Measurements from ENCODE around the gene ELK3. TPM values are rescaled to one million over a fixed set of nuclear protein-coding genes. Genes with fewer than 3 reads are reported as not detected.
A peak's percentile ranks its signal among the peaks of the same experiment; 100 is the strongest.
"Not testable (repeated sequence)": the region's sequence is repeated elsewhere in the genome, so short reads cannot be mapped to it uniquely, and the experiment has no call there.

The ELK3 gene
- polyA plus RNA-seq, 3 donors: 12.1 to 14.9 (median 14.6) TPM

DNA sequence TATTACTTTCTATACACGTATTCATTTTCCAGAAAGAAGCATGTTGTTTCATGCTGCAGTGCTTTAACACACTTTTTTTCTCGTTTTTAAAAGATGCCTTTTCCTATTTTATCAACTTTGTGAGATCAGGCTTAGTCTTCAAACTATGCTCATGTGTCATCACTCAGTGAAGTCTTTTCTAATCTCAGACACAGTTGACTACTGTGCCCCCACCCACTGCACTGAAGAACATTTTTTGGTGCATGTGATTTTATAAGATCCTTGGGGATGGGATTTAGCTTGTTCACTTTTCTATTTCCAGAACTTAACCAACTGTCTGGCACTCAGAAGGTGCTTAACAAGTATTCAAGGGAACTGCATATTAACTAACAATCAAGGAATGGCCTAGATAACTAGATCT, 120.5 kb downstream of the ELK3 start:
- Histone ChIP-seq H3K79me2 (ENCODE audit: insufficient read depth, low read length) (no peaks in the 10 kb centered on the region), H3K9ac (ENCODE audit: insufficient read depth, low read length, poor library complexity, severe bottlenecking) (no peak overlapping the region), H4K20me1 (ENCODE audit: insufficient read depth, low read length) (peaks cover 10% of the 10 kb centered on the region), H3K36me3 (replicated peaks in 1 of 2; ENCODE audit: control insufficient read depth in 1 of 2, insufficient read depth in 2 of 2, low read length in 2 of 2) (peaks cover 17 to 31% of the 10 kb centered on the region in 2 donors), H2AFZ (ENCODE audit: insufficient read depth, low read depth, low read length, poor library complexity, severe bottlenecking) (no peak overlapping the region), H3K27ac (ENCODE audit: low read depth in 1 of 2, low read length in 2 of 2) (no peak overlapping the region), H3K4me3 (replicated peaks in 1 of 3; ENCODE audit: low read depth in 2 of 3, low read length in 3 of 3) (no peak overlapping the region), H3K4me1 (ENCODE audit: control insufficient read depth in 1 of 2, insufficient read depth in 2 of 2, low read length in 2 of 2) (no peaks in the 10 kb centered on the region), H3K4me2 (replicated peaks; ENCODE audit: extremely low read depth, low read length, poor library complexity, severe bottlenecking) (no peak overlapping the region), H3K9me3 (replicated peaks in 1 of 2; ENCODE audit: control insufficient read depth in 1 of 2, insufficient read depth in 1 of 2, low read length in 2 of 2) (no peaks in the 10 kb centered on the region), H3K27me3 (ENCODE audit: control insufficient read depth in 2 of 2, insufficient read depth in 2 of 2, low read length in 2 of 2) (no peaks in the 10 kb centered on the region)
- no peaks in the 10 kb centered on the region for H3K27me3 Mint-ChIP-seq (ENCODE audit: low read depth in 3 of 3)
- WGBS (ENCODE audit: insufficient coverage): 100% methylated on average over 2 of the region's 2 CpGs
- H3K4me1 Mint-ChIP-seq: peaks cover 6% of the 10 kb centered on the region
- no peak overlapping the region for H3K4me3 Mint-ChIP-seq
- no peak overlapping the region for H3K27ac Mint-ChIP-seq
- TF ChIP-seq, protein P1, sequence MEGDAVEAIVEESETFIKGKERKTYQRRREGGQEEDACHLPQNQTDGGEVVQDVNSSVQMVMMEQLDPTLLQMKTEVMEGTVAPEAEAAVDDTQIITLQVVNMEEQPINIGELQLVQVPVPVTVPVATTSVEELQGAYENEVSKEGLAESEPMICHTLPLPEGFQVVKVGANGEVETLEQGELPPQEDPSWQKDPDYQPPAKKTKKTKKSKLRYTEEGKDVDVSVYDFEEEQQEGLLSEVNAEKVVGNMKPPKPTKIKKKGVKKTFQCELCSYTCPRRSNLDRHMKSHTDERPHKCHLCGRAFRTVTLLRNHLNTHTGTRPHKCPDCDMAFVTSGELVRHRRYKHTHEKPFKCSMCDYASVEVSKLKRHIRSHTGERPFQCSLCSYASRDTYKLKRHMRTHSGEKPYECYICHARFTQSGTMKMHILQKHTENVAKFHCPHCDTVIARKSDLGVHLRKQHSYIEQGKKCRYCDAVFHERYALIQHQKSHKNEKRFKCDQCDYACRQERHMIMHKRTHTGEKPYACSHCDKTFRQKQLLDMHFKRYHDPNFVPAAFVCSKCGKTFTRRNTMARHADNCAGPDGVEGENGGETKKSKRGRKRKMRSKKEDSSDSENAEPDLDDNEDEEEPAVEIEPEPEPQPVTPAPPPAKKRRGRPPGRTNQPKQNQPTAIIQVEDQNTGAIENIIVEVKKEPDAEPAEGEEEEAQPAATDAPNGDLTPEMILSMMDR (IDR thresholded peaks at IDR 0.05): no peak
- H3K9me3 Mint-ChIP-seq: peaks cover 0 to 4% (median 0%) of the 10 kb centered on the region in 7 donors
- peaks cover 10 to 18% of the 10 kb centered on the region in 2 donors for H3K36me3 Mint-ChIP-seq
- DNase-seq: no peak
- intact Hi-C loops (cut with micrococcal nuclease): no loop called here

DNA sequence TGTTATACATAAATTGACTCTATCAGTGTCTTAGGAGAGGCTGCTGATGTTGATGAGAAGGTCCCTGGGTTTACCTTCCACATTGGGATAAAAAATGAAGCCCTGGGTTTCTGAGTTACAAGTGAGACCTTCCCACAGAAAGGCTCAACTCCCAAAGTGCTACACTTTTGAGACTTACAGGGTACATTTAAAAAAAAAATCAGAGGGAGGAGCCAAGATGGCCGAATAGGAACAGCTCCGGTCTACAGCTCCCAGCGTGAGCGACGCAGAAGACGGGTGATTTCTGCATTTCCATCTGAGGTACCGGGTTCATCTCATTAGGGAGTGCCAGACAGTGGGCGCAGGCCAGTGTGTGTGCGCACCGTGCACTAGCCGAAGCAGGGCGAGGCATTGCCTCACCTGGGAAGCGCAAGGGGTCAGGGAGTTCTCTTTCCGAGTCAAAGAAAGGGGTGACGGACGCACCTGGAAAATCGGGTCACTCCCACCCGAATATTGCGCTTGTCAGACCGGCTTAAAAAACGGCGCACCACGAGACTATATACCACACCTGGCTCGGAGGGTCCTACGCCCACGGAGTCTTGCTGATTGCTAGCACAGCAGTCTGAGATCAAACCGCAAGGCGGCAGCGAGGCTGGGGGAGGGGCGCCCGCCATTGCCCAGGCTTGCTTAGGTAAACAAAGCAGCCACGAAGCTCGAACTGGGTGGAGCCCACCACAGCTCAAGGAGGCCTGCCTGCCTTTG, 121.7 kb downstream of the ELK3 start:
- Histone ChIP-seq H3K4me3 (replicated peaks in 1 of 3; ENCODE audit: low read depth in 2 of 3, low read length in 3 of 3) (peak overlapping the region in 1 of 3 experiments; percentile 37), H3K36me3 (replicated peaks in 1 of 2; ENCODE audit: control insufficient read depth in 1 of 2, insufficient read depth in 2 of 2, low read length in 2 of 2) (peaks cover 13 to 21% of the 10 kb centered on the region in 2 donors), H4K20me1 (ENCODE audit: insufficient read depth, low read length) (peaks cover 10% of the 10 kb centered on the region), H3K4me2 (replicated peaks; ENCODE audit: extremely low read depth, low read length, poor library complexity, severe bottlenecking) (peak overlapping the region; percentile 12), H2AFZ (ENCODE audit: insufficient read depth, low read depth, low read length, poor library complexity, severe bottlenecking) (peak overlapping the region; percentile 31)
- H3K27me3 Mint-ChIP-seq (ENCODE audit: low read depth in 3 of 3); intact Hi-C loops (cut with micrococcal nuclease); H3K4me1 ChIP-seq (ENCODE audit: control insufficient read depth in 1 of 2, insufficient read depth in 2 of 2, low read length in 2 of 2); H3K9ac ChIP-seq (ENCODE audit: insufficient read depth, low read length, poor library complexity, severe bottlenecking); H3K27me3 ChIP-seq (ENCODE audit: control insufficient read depth in 2 of 2, insufficient read depth in 2 of 2, low read length in 2 of 2); H3K9me3 Mint-ChIP-seq; DNase-seq; H3K79me2 ChIP-seq (ENCODE audit: insufficient read depth, low read length); H3K27ac ChIP-seq (ENCODE audit: low read depth in 1 of 2, low read length in 2 of 2); H3K4me1 Mint-ChIP-seq; H3K9me3 ChIP-seq (replicated peaks in 1 of 2; ENCODE audit: control insufficient read depth in 1 of 2, insufficient read depth in 1 of 2, low read length in 2 of 2): not testable (repeated sequence)
- Mint-ChIP-seq H3K27ac (peak overlapping the region in 3 of 7 donors; percentile 32 to 66 (median 61)), H3K4me3 (peak overlapping the region; percentile 82 to 86), H3K36me3 (peaks cover 9 to 14% of the 10 kb centered on the region in 2 donors)
- 40% methylated on average over 2 of the region's 33 CpGs for WGBS (ENCODE audit: insufficient coverage)

DNA sequence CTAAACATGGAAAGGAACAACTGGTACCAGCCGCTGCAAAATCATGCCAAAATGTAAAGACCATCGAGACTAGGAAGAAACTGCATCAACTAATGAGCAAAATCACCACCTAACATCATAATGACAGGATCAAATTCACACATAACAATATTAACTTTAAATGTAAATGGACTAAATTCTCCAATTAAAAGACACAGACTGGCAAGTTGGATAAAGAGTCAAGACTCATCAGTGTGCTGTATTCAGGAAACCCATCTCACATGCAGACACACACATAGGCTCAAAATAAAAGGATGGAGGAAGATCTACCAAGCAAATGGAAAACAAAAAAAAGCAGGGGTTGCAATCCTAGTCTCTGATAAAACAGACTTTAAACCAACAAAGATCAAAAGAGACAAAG, 123.6 kb downstream of the ELK3 start:
- H3K4me1 Mint-ChIP-seq; H3K4me1 ChIP-seq (ENCODE audit: control insufficient read depth in 1 of 2, insufficient read depth in 2 of 2, low read length in 2 of 2); H3K27ac ChIP-seq (ENCODE audit: low read depth in 1 of 2, low read length in 2 of 2); H3K9me3 Mint-ChIP-seq; H3K4me2 ChIP-seq (replicated peaks; ENCODE audit: extremely low read depth, low read length, poor library complexity, severe bottlenecking); intact Hi-C loops (cut with micrococcal nuclease); H3K27me3 ChIP-seq (ENCODE audit: control insufficient read depth in 2 of 2, insufficient read depth in 2 of 2, low read length in 2 of 2); H3K9ac ChIP-seq (ENCODE audit: insufficient read depth, low read length, poor library complexity, severe bottlenecking); H3K4me3 Mint-ChIP-seq; H2AFZ ChIP-seq (ENCODE audit: insufficient read depth, low read depth, low read length, poor library complexity, severe bottlenecking); DNase-seq; H3K79me2 ChIP-seq (ENCODE audit: insufficient read depth, low read length); H3K4me3 ChIP-seq (replicated peaks in 1 of 3; ENCODE audit: low read depth in 2 of 3, low read length in 3 of 3); H3K27ac Mint-ChIP-seq; H3K9me3 ChIP-seq (replicated peaks in 1 of 2; ENCODE audit: control insufficient read depth in 1 of 2, insufficient read depth in 1 of 2, low read length in 2 of 2); H3K27me3 Mint-ChIP-seq (ENCODE audit: low read depth in 3 of 3): not testable (repeated sequence)
- no CpG with 5 or more reads among the region's 2 CpGs for whole genome bisulfite sequencing (ENCODE audit: insufficient coverage)
- H4K20me1 ChIP-seq (ENCODE audit: insufficient read depth, low read length): peaks cover 10% of the 10 kb centered on the region
- peaks cover 6 to 13% of the 10 kb centered on the region in 2 donors for H3K36me3 ChIP-seq (replicated peaks in 1 of 2; ENCODE audit: control insufficient read depth in 1 of 2, insufficient read depth in 2 of 2, low read length in 2 of 2)
- peaks cover 13 to 14% of the 10 kb centered on the region in 2 donors for H3K36me3 Mint-ChIP-seq

Measured in CD14-positive monocyte (primary cell).